GM12874 (cell line): ENCODE data around the gene PRSS12.

ENCODE experiments used
- CTCF ChIP-seq: IDR thresholded peaks from 2 replicates; pipeline ENCODE4 v1.5.1; 2011; ENCODE audit warnings: low read depth, mild to moderate bottlenecking, control low read depth, low read length, moderate library complexity; ENCODE audit not compliant: insufficient read depth

Gene PRSS12

GRCh38 chr4:118352843-118353533 lies at the start of gene PRSS12:
Gene PRSS12 (minus strand): TSS chr4:118353003. CDS start chr4:118352720, 283 bp downstream.
- peak; percentile 91 for TF ChIP-seq CTCF

- no peak for TF ChIP-seq CTCF
These were observed 47.6 kb upstream of the PRSS12 start for GRCh38 chr4:118400356-118400755.

GRCh38 chr4:118398226-118399090 lies 45.7 kb upstream of the PRSS12 start:
- no peak for TF ChIP-seq CTCF

- no peak for TF ChIP-seq CTCF
These were observed 44.8 kb upstream of the PRSS12 start for GRCh38 chr4:118397623-118397979.

- TF ChIP-seq CTCF, result no peak
These were observed 44.2 kb upstream of the PRSS12 start for GRCh38 chr4:118396881-118397622.

GRCh38 chr4:118395057-118395644 lies 42.3 kb upstream of the PRSS12 start:
- no peak for TF ChIP-seq CTCF

GRCh38 chr4:118390121-118390520 lies 37.3 kb upstream of the PRSS12 start:
- TF ChIP-seq CTCF, result no peak
